Measurements from ENCODE around the gene NDST1.

NDST1 gene

GRCh38 chr5:150598006-150598405 is 90.1 kb downstream of the NDST1 start:
- Histone ChIP-seq H3K4me2 (ENCODE audit: low read length) (no peak overlapping the region), H4K20me1 (ENCODE audit: control insufficient read depth, insufficient read depth, low read depth, low read length) (no peaks in the 10 kb centered on the region), H3K4me1 (ENCODE audit: control insufficient read depth, low read length) (peaks cover 7% of the 10 kb centered on the region), H3K27me3 (ENCODE audit: control insufficient read depth, low read length) (0 out of 2 replicates have a peak, but pooled peaks cover 2% of the 10 kb centered on the region), H3F3A (ENCODE audit: control insufficient read depth, insufficient read depth) (no peaks in the 10 kb centered on the region), H3K9me3 (ENCODE audit: control insufficient read depth, insufficient read depth, low read length) (no peaks in the 10 kb centered on the region), H3K79me2 (ENCODE audit: control insufficient read depth, low read length) (no peaks in the 10 kb centered on the region), H3K9me2 (replicated peaks; ENCODE audit: control insufficient read depth, low read length) (no peaks in the 10 kb centered on the region), H3K4me3 (ENCODE audit: low read length) (no peak overlapping the region), H3K36me3 (ENCODE audit: control insufficient read depth, low read length) (no peaks in the 10 kb centered on the region), H3K27ac (ENCODE audit: low read depth, low read length) (no peak overlapping the region)
- TF ChIP-seq CTCF (IDR thresholded peaks at IDR 0.05; ENCODE audit: low read depth, low read length, poor library complexity, severe bottlenecking) (no peak), EZH2phosphoT487 (IDR thresholded peaks at IDR 0.05; ENCODE audit: borderline replicate concordance, low read length) (no peak)

GRCh38 chr5:150598821-150599273 is 90.9 kb downstream of the NDST1 start:
- Histone ChIP-seq H3F3A (ENCODE audit: control insufficient read depth, insufficient read depth) (no peaks in the 10 kb centered on the region), H3K9me3 (ENCODE audit: control insufficient read depth, insufficient read depth, low read length) (no peaks in the 10 kb centered on the region), H3K27ac (ENCODE audit: low read depth, low read length) (no peak overlapping the region), H3K36me3 (ENCODE audit: control insufficient read depth, low read length) (no peaks in the 10 kb centered on the region), H3K4me3 (ENCODE audit: low read length) (no peak overlapping the region), H3K9me2 (replicated peaks; ENCODE audit: control insufficient read depth, low read length) (no peaks in the 10 kb centered on the region), H4K20me1 (ENCODE audit: control insufficient read depth, insufficient read depth, low read depth, low read length) (no peaks in the 10 kb centered on the region), H3K4me1 (ENCODE audit: control insufficient read depth, low read length) (peaks cover 7% of the 10 kb centered on the region), H3K27me3 (ENCODE audit: control insufficient read depth, low read length) (peaks cover 6% of the 10 kb centered on the region; the same call in 1 of the 2 replicates), H3K79me2 (ENCODE audit: control insufficient read depth, low read length) (no peaks in the 10 kb centered on the region), H3K4me2 (ENCODE audit: low read length) (no peak overlapping the region)
- TF ChIP-seq CTCF (IDR thresholded peaks at IDR 0.05; ENCODE audit: low read depth, low read length, poor library complexity, severe bottlenecking) (no peak), EZH2phosphoT487 (IDR thresholded peaks at IDR 0.05; ENCODE audit: borderline replicate concordance, low read length) (no peak)

- Histone ChIP-seq H3K4me2 (ENCODE audit: low read length) (no peak overlapping the region), H3K79me2 (ENCODE audit: control insufficient read depth, low read length) (no peaks in the 10 kb centered on the region), H3K4me1 (ENCODE audit: control insufficient read depth, low read length) (peaks cover 7% of the 10 kb centered on the region), H3K9me3 (ENCODE audit: control insufficient read depth, insufficient read depth, low read length) (no peaks in the 10 kb centered on the region), H3K36me3 (ENCODE audit: control insufficient read depth, low read length) (no peaks in the 10 kb centered on the region), H3K27me3 (ENCODE audit: control insufficient read depth, low read length) (peaks cover 6% of the 10 kb centered on the region; the same call in 1 of the 2 replicates), H3K27ac (ENCODE audit: low read depth, low read length) (no peak overlapping the region), H3F3A (ENCODE audit: control insufficient read depth, insufficient read depth) (no peaks in the 10 kb centered on the region), H3K4me3 (ENCODE audit: low read length) (no peak overlapping the region), H4K20me1 (ENCODE audit: control insufficient read depth, insufficient read depth, low read depth, low read length) (no peaks in the 10 kb centered on the region), H3K9me2 (replicated peaks; ENCODE audit: control insufficient read depth, low read length) (no peaks in the 10 kb centered on the region)
- TF ChIP-seq CTCF (IDR thresholded peaks at IDR 0.05; ENCODE audit: low read depth, low read length, poor library complexity, severe bottlenecking) = no peak
- TF ChIP-seq EZH2phosphoT487 (IDR thresholded peaks at IDR 0.05; ENCODE audit: borderline replicate concordance, low read length) = no peak
Measured at GRCh38 chr5:150599281-150599680, 91.3 kb downstream of the NDST1 start.
